H1 (cell line): ENCODE data around the gene PRDM2. TPM values are rescaled to one million over a fixed set of nuclear protein-coding genes. Genes with fewer than 3 reads are reported as not detected.

Experiments
- CTCF ChIA-PET: fragments of 300-600 bp; sonication (Branson Sonifier 250); formaldehyde crosslinking; loops from one replicate; lab custom pipeline; 2021; ENCODE audit not compliant: partially characterized antibody; lab: Charles Lee
- POLR2A ChIA-PET: fragments of 300-600 bp; sonication (Branson Sonifier 250); formaldehyde crosslinking; loops from one replicate; lab custom pipeline; 2021; ENCODE audit warnings: inconsistent platforms; ENCODE audit not compliant: partially characterized antibody; lab: Charles Lee
- DNase-seq, 2 experiments: peaks; one replicate each; pipeline versions ENCODE4 v3.0.0 to v3.0.0-alpha.2; 2010 to 2022; ENCODE audit warnings: low spot score in 2 of 2, low read depth in 1 of 2, mixed read lengths in 1 of 2
- FAIRE-seq: peaks from 2 replicates; lab custom pipeline; 2011; peaks lifted over from hg19 to GRCh38; lab: Jason Lieb, UNC
- H2AFZ ChIP-seq: 2 replicates; pipeline ENCODE4 v1.8.1; 2012; ENCODE audit warnings: low read length, inconsistent platforms
- H2AK5ac ChIP-seq: 2 replicates; pipeline ENCODE4 v1.6.1; 2013; ENCODE audit warnings: low read depth, low read length
- H2BK120ac ChIP-seq: replicated peaks from 2 replicates; pipeline ENCODE3; 2013; ENCODE audit warnings: low read depth, low read length, inconsistent platforms
- H2BK12ac ChIP-seq: 2 replicates; pipeline ENCODE4 v1.6.1; 2013; ENCODE audit warnings: low read depth, low read length
- H2BK15ac ChIP-seq: 2 replicates; pipeline ENCODE4 v1.6.1; 2013; ENCODE audit warnings: low read length
- H2BK20ac ChIP-seq: 2 replicates; pipeline ENCODE4 v1.6.1; 2013; ENCODE audit warnings: low read length
- H2BK5ac ChIP-seq: 2 replicates; pipeline ENCODE4 v1.6.1; 2013; ENCODE audit warnings: low read depth, low read length
- H3K14ac ChIP-seq: 2 replicates; pipeline ENCODE4 v1.6.1; 2013; ENCODE audit warnings: inconsistent platforms; ENCODE audit not compliant: insufficient read length
- H3K18ac ChIP-seq: 2 replicates; pipeline ENCODE4 v1.6.1; 2013; ENCODE audit warnings: low read length; ENCODE audit errors: extremely low read depth
- H3K23ac ChIP-seq: 2 replicates; pipeline ENCODE4 v1.6.1; 2013; ENCODE audit warnings: inconsistent platforms; ENCODE audit not compliant: insufficient read length
- H3K23me2 ChIP-seq: 2 replicates; pipeline ENCODE4 v1.6.1; 2013; ENCODE audit warnings: low read depth, low read length
- H3K27ac ChIP-seq: 2 replicates; pipeline ENCODE4 v1.6.1; 2011; ENCODE audit warnings: low read depth, low read length, inconsistent platforms
- H3K27me3 ChIP-seq, 4 experiments: replicated peaks in 1 of 4; 1 replicate in 1 of 4; 2 replicates in 3 of 4; pipeline versions ENCODE4 v1.6.1 to v1.8.1; 2011 to 2013; ENCODE audit warnings: low read length in 3 of 4, mild to moderate bottlenecking in 3 of 4, inconsistent platforms in 2 of 4, mixed read lengths in 2 of 4, moderate library complexity in 1 of 4; ENCODE audit not compliant: control insufficient read depth in 3 of 4, insufficient read depth in 3 of 4; ENCODE audit errors: extremely low read depth in 1 of 4
- H3K36me3 ChIP-seq, 4 experiments: 2 replicates each; pipeline versions ENCODE4 v1.6.1 to v1.8.1; 2011 to 2013; ENCODE audit warnings: mild to moderate bottlenecking in 4 of 4, low read length in 3 of 4, moderate library complexity in 2 of 4, control low read depth in 1 of 4, inconsistent platforms in 1 of 4; ENCODE audit not compliant: insufficient read depth in 4 of 4, control insufficient read depth in 2 of 4
- H3K4ac ChIP-seq: replicated peaks from 2 replicates; pipeline ENCODE3; 2013; ENCODE audit warnings: low read length, low read depth, mixed read lengths, inconsistent platforms; ENCODE audit not compliant: insufficient read length
- H3K4me1 ChIP-seq, 4 experiments: replicated peaks in 1 of 4; 1 replicate in 1 of 4; 2 replicates in 3 of 4; pipeline versions ENCODE4 v1.6.1 to v1.8.1; 2011 to 2013; ENCODE audit warnings: low read length in 3 of 4, inconsistent platforms in 2 of 4, mixed read lengths in 1 of 4; ENCODE audit not compliant: insufficient read depth in 4 of 4, control insufficient read depth in 3 of 4
- H3K4me2 ChIP-seq, 2 experiments: 2 replicates each; pipeline versions ENCODE4 v1.6.1 to v1.8.1; 2011 to 2013; ENCODE audit warnings: low read depth in 2 of 2, low read length in 2 of 2, control low read depth in 1 of 2, inconsistent platforms in 1 of 2, mild to moderate bottlenecking in 1 of 2; ENCODE audit not compliant: insufficient read depth in 1 of 2
- H3K4me3 ChIP-seq, 4 experiments: fragments of 200-600, 300-600 bp in 1 of 4; sonication (generic), shearing (Covaris generic), sonication (Bioruptor Twin) in 1 of 4; 2 replicates each; pipeline versions ENCODE4 v1.5.1 to v1.8.1; 2011 to 2016; ENCODE audit warnings: low read length in 4 of 4, low read depth in 3 of 4, control low read depth in 2 of 4, inconsistent platforms in 2 of 4, mild to moderate bottlenecking in 2 of 4, mixed read lengths in 1 of 4, moderate library complexity in 1 of 4; ENCODE audit not compliant: insufficient read depth in 2 of 4; ENCODE audit errors: extremely low read depth in 1 of 4
- H3K56ac ChIP-seq: replicated peaks from 2 replicates; pipeline ENCODE3; 2013; ENCODE audit warnings: low read depth, mild to moderate bottlenecking, mixed read lengths, low read length, inconsistent platforms; ENCODE audit not compliant: insufficient read length
- H3K79me1 ChIP-seq: 2 replicates; pipeline ENCODE4 v1.6.1; 2013; ENCODE audit warnings: low read depth, low read length, control low read depth
- H3K79me2 ChIP-seq, 2 experiments: 2 replicates each; pipeline versions ENCODE4 v1.6.1 to v1.8.1; 2012 to 2013; ENCODE audit warnings: low read length in 2 of 2, mild to moderate bottlenecking in 2 of 2, inconsistent platforms in 1 of 2; ENCODE audit not compliant: insufficient read depth in 2 of 2, control insufficient read depth in 1 of 2
- H3K9ac ChIP-seq, 4 experiments: replicated peaks in 1 of 4; 1 replicate in 1 of 4; 2 replicates in 3 of 4; pipeline versions ENCODE4 v1.6.1 to v1.8.1; 2011 to 2013; ENCODE audit warnings: low read depth in 3 of 4, low read length in 3 of 4, control low read depth in 2 of 4, mild to moderate bottlenecking in 2 of 4, moderate library complexity in 2 of 4, inconsistent platforms in 1 of 4; ENCODE audit errors: extremely low read depth in 1 of 4
- H3K9me3 ChIP-seq, 2 experiments: 2 replicates each; pipeline versions ENCODE4 v1.6.1 to v1.8.1; 2012 to 2013; ENCODE audit warnings: mild to moderate bottlenecking in 2 of 2, moderate library complexity in 2 of 2, control low read depth in 1 of 2, inconsistent platforms in 1 of 2, low read depth in 1 of 2, low read length in 1 of 2, mixed read lengths in 1 of 2; ENCODE audit not compliant: insufficient read depth in 2 of 2
- H4K20me1 ChIP-seq, 2 experiments: replicated peaks in 1 of 2; 2 replicates each; pipeline versions ENCODE3 to v1.8.1; 2011 to 2013; ENCODE audit warnings: inconsistent platforms in 2 of 2, low read length in 2 of 2, mild to moderate bottlenecking in 1 of 2; ENCODE audit not compliant: insufficient read depth in 2 of 2, control insufficient read depth in 1 of 2
- H4K5ac ChIP-seq: 2 replicates; pipeline ENCODE4 v1.6.1; 2013; ENCODE audit warnings: low read length, low read depth, mixed read lengths, inconsistent platforms; ENCODE audit not compliant: insufficient read length
- H4K8ac ChIP-seq: 2 replicates; pipeline ENCODE4 v1.8.0; 2013; ENCODE audit warnings: mild to moderate bottlenecking, moderate library complexity, low read length, inconsistent platforms; ENCODE audit not compliant: insufficient read depth; ENCODE audit errors: extremely low read depth
- H4K91ac ChIP-seq: replicated peaks from 2 replicates; pipeline ENCODE3; 2013; ENCODE audit warnings: low read length, mixed read lengths, inconsistent platforms; ENCODE audit not compliant: insufficient read length
- FOSL1 ChIP-seq: IDR thresholded peaks from 2 replicates; pipeline ENCODE4 v1.6.1; 2011; ENCODE audit warnings: mild to moderate bottlenecking, low read depth, low read length, moderate library complexity; ENCODE audit not compliant: insufficient read depth
- GABPA ChIP-seq: IDR thresholded peaks from 2 replicates; pipeline ENCODE4 v1.6.1; 2011; ENCODE audit warnings: mild to moderate bottlenecking, low read length, moderate library complexity, borderline replicate concordance; ENCODE audit not compliant: insufficient read depth
- SP4 ChIP-seq: IDR thresholded peaks from 2 replicates; pipeline ENCODE4 v1.6.1; 2012; ENCODE audit warnings: low read length, inconsistent platforms
- SRF ChIP-seq: IDR thresholded peaks from 2 replicates; pipeline ENCODE4 v1.6.1; 2011; ENCODE audit warnings: mild to moderate bottlenecking, low read depth, low read length, moderate library complexity
- TCF12 ChIP-seq: IDR thresholded peaks from 2 replicates; pipeline ENCODE4 v1.6.1; 2011; ENCODE audit warnings: low read depth, mild to moderate bottlenecking, low read length
- ZNF274 ChIP-seq: IDR thresholded peaks from 2 replicates; pipeline ENCODE4 v1.7.0; 2012; ENCODE audit warnings: low read length, borderline replicate concordance; ENCODE audit errors: extremely low read depth
- WGBS, 2 experiments: shearing (Covaris generic) in 1 of 2; methylation state at CpG; one replicate each; pipeline versions ENCODE4 v1.1.6 to v1.1.7; 2013 to 2015; ENCODE audit warnings: low lambda C conversion rate in 2 of 2, mixed read lengths in 2 of 2, inconsistent platforms in 1 of 2, low coverage in 1 of 2, missing lambda C conversion rate in 1 of 2; ENCODE audit not compliant: insufficient replicate concordance in 2 of 2, insufficient coverage in 1 of 2, insufficient read length in 1 of 2; ENCODE audit errors: extremely low coverage in 1 of 2, missing lambda C conversion rate in 1 of 2; 5-methylcytosine and 5-hydroxymethylcytosine counted together
- polyA plus RNA-seq, 7 experiments: library from polyadenylated mRNA; depleted of rRNA in 3 of 7; stranded (reverse) in 5 of 7; unstranded in 2 of 7; fragments of >200 nt in 5 of 7; fragments of 200-250 nt in 2 of 7; gene quantifications; 1 replicate in 5 of 7; 2 replicates in 1 of 7; 4 replicates in 1 of 7; pipeline versions ENCODE4 v1.2.1 to v1.2.3, GENCODE V29; 2011 to 2013; ENCODE audit warnings: missing spikeins in 2 of 7, mixed read lengths in 2 of 7
- total RNA-seq: library from RNA; stranded (reverse); fragmentation: NEBNext Ultra II Directional; extraction: Animal tissue kit (Norgen Biotek cat#: 25700); gene quantifications from 2 replicates; pipeline ENCODE4 v1.2.1, GENCODE V29; 2021

The PRDM2 gene
- total and polyA plus RNA-seq, 2 of the 8 experiments (the other 6 are each of a cell fraction or from before 2014, with no cell fraction given): 5.8 to 21.2 TPM

DNA sequence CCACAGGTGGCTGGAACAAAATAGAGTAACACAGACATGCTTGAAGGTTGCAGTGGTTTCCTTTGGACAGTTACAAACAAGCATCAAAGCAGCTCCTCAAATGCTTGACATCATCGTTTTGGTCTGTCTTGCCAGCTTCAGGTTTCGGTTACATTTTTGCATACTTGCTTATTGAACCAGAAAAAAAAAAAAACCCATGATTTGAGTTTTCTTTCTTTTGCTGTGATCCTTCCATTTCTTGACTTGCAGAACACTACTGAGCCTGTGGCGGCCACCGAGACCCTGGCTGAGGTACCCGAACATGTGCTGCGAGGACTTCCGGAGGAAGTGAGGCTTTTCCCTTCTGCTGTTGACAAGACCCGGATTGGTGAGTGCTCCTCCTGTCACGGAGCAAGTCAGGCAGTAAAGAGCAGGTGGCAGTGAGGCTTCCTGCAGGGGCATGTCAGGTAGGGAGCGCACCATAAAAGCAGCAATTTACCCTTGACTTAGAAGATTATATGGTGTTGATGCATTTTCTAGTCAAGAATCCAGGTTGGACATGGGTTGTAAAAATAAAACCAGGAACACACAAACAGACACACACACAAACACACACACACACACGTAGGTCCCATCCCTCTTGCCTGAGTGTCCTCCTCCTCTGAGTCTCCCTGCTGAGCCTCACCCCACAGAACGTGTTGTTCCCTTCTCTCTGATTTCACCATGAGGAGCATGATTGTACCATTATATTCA is 30.9 kb downstream of the PRDM2 start:
- peaks cover 0 to 3% of the 10 kb centered on the region in 2 experiments; a peak in 1 of 4 replicates for H3K79me2 ChIP-seq
- no peak overlapping the region for H3K4ac ChIP-seq
- H4K5ac ChIP-seq: no peak overlapping the region
- H3K56ac ChIP-seq: no peak overlapping the region
- no peak overlapping the region for H2BK12ac ChIP-seq
- H4K20me1 ChIP-seq: peaks cover 18 to 26% of the 10 kb centered on the region in 2 experiments
- H3K79me1 ChIP-seq: no peaks in the 10 kb centered on the region
- no peak overlapping the region for H2BK15ac ChIP-seq
- H4K91ac ChIP-seq: no peak overlapping the region
- TF ChIP-seq SP4 (no peak), GABPA (no peak), FOSL1 (no peak), TCF12 (no peak), SRF (no peak), ZNF274 (no peak)
- TF ChIP-seq, all 59 proteins: peak for 0
- H3K36me3 ChIP-seq: no peaks in the 10 kb centered on the region
- H3K23ac ChIP-seq: no peak overlapping the region
- H3K14ac ChIP-seq: no peak overlapping the region
- H3K4me1 ChIP-seq: no peaks in the 10 kb centered on the region
- FAIRE-seq (no peak), DNase-seq (no peak)
- ChIA-PET POLR2A (no interaction called here), CTCF (no interaction called here)
- H3K23me2 ChIP-seq: no peaks in the 10 kb centered on the region
- H3K4me2 ChIP-seq: no peak overlapping the region
- H3K18ac ChIP-seq: no peak overlapping the region
- H3K9ac ChIP-seq: no peak overlapping the region
- H3K9me3 ChIP-seq: no peaks in the 10 kb centered on the region
- no peak overlapping the region for H2AK5ac ChIP-seq
- no peak overlapping the region for H2BK120ac ChIP-seq
- WGBS, 2 experiments: 85% methylated on average over 12 of the region's 12 CpGs; no CpG with 5 or more reads in 1 of the 2 experiments
- no peak overlapping the region for H2BK5ac ChIP-seq
- H2BK20ac ChIP-seq: no peak overlapping the region
- H4K8ac ChIP-seq: no peak overlapping the region
- peaks cover 5 to 11% (median 6%) of the 10 kb centered on the region in 4 experiments; a peak in 6 of 7 replicates for H3K27me3 ChIP-seq
- H3K4me3 ChIP-seq: no peak overlapping the region
- H2AFZ ChIP-seq: no peak overlapping the region
- H3K27ac ChIP-seq: no peak overlapping the region
